ENCODE measurements around the gene TERB1.
"Not testable (repeated sequence)": the region's sequence is repeated elsewhere in the genome, so short reads cannot be mapped to it uniquely, and the experiment has no call there.

The TERB1 gene

DNA sequence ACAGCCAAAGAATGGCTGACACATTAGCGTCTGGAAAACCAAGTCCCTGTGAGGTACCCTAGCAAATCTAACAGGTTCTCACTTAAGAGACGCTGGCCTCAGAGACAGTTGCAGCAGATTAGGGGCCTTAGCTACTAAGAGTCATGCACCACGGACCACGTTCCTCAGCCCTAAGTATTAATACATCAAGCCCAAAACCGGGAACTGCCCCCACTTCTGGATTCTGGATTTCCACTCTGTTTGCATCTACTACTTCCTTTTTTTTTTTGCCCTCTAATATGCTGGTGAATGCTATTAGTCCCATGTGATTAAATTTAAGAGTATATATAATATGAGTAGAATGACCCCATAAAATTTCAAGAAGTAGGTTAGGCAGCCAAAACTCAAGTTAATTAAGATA is 775 bp upstream of the TERB1 start:
- TF ChIP-seq CTCF (IDR thresholded peaks at IDR 0.05; ENCODE audit: control insufficient read depth, extremely low read depth, insufficient read depth) = no peak
- no peak for DNase-seq (ENCODE audit: low read depth)
- H3K4me3 ChIP-seq (ENCODE audit: low read depth, low read length) = no peak overlapping the region

- DNase-seq (ENCODE audit: low read depth) = no peak
- no peak overlapping the region for H3K4me3 ChIP-seq (ENCODE audit: low read depth, low read length)
- TF ChIP-seq CTCF (IDR thresholded peaks at IDR 0.05; ENCODE audit: control insufficient read depth, extremely low read depth, insufficient read depth) = no peak
Observed at GRCh38 chr16:66800856-66801255, 528 bp downstream of the TERB1 start.

DNA sequence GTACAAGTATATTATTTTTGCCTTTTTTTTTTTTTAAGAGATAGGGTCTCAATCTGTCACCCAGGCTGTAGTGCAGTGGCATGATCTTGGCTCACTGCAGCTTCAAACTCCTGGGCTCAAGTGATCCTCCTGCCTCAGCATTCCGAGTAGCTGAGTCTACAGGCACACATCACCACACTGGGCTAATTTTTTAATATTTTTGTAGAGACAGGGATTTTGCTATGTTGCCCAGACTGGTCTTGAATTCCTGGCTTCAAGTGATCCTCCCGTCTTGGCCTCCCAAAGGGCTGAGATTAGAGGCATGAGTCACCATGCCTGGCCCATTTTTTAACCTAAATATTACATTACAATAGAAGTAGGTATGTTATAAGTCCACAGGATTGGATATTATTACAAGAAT is 3.2 kb downstream of the TERB1 start:
- TF ChIP-seq CTCF (IDR thresholded peaks at IDR 0.05; ENCODE audit: control insufficient read depth, extremely low read depth, insufficient read depth) = no peak
- no peak for DNase-seq (ENCODE audit: low read depth)
- no peak overlapping the region for H3K4me3 ChIP-seq (ENCODE audit: low read depth, low read length)

DNA sequence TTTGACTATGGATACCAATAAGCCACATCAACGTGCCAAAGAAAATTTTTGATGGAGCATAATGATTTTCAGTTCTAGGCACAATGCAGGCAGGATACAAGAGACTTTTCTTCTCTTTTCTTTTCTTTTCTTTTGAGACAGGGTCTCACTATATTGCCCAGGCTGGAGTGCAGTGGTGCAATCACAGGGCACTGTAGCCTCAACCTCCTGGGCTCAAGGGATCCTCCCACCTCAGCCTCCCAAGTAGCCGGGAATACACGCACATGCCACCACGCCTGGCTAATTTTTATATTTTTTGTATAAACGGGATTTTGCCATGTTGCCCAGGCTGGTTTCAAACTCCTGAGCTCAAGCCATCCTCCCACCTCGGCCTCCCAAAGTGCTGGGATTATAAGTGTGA is 7.4 kb downstream of the TERB1 start:
- DNase-seq (ENCODE audit: low read depth); H3K4me3 ChIP-seq (ENCODE audit: low read depth, low read length): not testable (repeated sequence)

DNA sequence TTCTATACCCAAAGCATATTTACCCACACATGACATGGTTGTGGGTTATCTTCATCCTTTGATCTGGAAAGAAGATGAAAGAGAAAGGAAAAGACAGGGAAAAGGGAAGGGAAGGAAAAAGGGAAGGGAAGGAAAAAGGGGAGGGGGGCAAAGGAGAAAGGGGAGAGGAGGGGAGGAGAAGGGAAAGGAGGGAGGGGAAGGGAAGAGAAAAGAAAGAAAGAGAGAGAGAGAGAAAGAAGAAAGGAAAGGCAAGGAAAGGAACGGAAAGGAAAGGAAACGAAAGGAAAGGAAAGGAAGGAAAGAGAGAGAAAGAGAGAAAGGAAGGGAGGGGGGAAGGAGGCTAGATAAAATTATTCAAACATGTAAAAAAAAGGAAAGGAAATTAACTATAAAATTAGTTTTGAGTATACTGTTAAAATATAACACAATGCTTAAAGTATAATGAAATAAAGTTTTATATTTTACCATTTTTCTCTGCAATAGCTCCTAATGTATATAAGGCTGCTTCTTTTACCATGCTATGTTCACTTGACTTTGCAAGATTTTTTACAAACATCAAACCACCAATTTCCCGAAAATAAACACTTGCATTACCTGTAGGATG is 11.2 kb downstream of the TERB1 start:
- no peak for TF ChIP-seq CTCF (IDR thresholded peaks at IDR 0.05; ENCODE audit: control insufficient read depth, extremely low read depth, insufficient read depth)
- no peak for DNase-seq (ENCODE audit: low read depth)
- H3K4me3 ChIP-seq (ENCODE audit: low read depth, low read length) = no peak overlapping the region

DNA sequence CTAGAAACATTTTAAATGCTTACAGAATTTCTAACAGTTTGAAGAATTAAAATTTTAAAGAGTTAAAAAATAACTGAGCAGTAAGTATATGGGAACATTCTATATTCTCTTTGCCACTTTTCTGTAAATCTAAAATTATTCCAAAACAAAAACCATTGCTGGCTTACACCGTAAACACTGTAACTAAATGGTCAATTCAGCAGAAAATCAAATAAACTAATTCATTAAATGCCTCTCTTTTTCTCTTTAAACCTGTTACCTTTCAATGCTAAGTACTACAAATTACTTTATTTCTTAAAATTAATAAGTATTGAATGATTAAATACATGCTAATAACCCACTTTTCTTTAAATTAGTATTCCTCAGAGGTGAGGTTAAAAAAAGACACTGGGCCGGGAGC is 14.0 kb downstream of the TERB1 start:
- no peak overlapping the region for H3K4me3 ChIP-seq (ENCODE audit: low read depth, low read length)
- no peak for TF ChIP-seq CTCF (IDR thresholded peaks at IDR 0.05; ENCODE audit: control insufficient read depth, extremely low read depth, insufficient read depth)
- DNase-seq (ENCODE audit: low read depth) = no peak

GRCh38 chr16:66786551-66786950 is 14.8 kb downstream of the TERB1 start:
- TF ChIP-seq CTCF (IDR thresholded peaks at IDR 0.05; ENCODE audit: control insufficient read depth, extremely low read depth, insufficient read depth) = no peak
- H3K4me3 ChIP-seq (ENCODE audit: low read depth, low read length) = no peak overlapping the region
- DNase-seq (ENCODE audit: low read depth) = no peak

All from LNCaP clone FGC (cell line).